ENCODE data around the gene SOWAHA. TPM values are rescaled to one million over a fixed set of nuclear protein-coding genes. Genes with fewer than 3 reads are reported as not detected.

SOWAHA gene

Small RNA genes lying within 50 kb of the gene (small RNA-seq; reads per million reads assigned to genes)
- gene RNA5SP192 = not detected

All from skeletal muscle satellite cell (primary cell).